ENCODE measurements around the gene TRERF1.

DNA sequence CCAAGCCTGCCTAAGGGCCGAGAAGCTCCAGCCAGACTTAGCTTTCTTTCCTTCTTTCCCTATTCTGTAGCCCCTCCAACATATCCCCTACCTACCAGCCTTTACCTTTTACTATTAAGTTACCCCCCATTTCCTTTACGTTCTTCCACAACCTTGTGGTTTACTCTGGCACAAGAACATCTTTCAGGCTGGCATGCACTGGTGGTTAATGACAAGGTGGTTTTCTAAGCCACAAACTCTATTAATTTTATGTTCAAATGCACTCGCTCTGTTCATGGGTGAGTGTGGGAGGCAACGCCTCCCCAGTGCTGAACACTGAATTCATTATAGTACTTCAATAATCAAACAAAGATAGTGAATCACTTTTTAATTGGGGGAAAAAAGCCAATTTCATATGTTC, 64.4 kb downstream of the TRERF1 start:
- TF ChIP-seq, protein P1, sequence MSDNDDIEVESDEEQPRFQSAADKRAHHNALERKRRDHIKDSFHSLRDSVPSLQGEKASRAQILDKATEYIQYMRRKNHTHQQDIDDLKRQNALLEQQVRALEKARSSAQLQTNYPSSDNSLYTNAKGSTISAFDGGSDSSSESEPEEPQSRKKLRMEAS (IDR thresholded peaks at IDR 0.05; ENCODE audit: low read depth), result no peak
- TF ChIP-seq, protein P2, sequence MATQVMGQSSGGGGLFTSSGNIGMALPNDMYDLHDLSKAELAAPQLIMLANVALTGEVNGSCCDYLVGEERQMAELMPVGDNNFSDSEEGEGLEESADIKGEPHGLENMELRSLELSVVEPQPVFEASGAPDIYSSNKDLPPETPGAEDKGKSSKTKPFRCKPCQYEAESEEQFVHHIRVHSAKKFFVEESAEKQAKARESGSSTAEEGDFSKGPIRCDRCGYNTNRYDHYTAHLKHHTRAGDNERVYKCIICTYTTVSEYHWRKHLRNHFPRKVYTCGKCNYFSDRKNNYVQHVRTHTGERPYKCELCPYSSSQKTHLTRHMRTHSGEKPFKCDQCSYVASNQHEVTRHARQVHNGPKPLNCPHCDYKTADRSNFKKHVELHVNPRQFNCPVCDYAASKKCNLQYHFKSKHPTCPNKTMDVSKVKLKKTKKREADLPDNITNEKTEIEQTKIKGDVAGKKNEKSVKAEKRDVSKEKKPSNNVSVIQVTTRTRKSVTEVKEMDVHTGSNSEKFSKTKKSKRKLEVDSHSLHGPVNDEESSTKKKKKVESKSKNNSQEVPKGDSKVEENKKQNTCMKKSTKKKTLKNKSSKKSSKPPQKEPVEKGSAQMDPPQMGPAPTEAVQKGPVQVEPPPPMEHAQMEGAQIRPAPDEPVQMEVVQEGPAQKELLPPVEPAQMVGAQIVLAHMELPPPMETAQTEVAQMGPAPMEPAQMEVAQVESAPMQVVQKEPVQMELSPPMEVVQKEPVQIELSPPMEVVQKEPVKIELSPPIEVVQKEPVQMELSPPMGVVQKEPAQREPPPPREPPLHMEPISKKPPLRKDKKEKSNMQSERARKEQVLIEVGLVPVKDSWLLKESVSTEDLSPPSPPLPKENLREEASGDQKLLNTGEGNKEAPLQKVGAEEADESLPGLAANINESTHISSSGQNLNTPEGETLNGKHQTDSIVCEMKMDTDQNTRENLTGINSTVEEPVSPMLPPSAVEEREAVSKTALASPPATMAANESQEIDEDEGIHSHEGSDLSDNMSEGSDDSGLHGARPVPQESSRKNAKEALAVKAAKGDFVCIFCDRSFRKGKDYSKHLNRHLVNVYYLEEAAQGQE (IDR thresholded peaks at IDR 0.05; ENCODE audit: low read depth, low read length), result no peak

All from SK-N-SH (cell line).